Tibial nerve (tissue), 4 donors: Measurements from ENCODE around the gene GPATCH11.

Experiments used
- CTCF ChIP-seq, 5 experiments: fragments of 200-600 bp in 3 of 5; fragments of 450-650 bp in 2 of 5; sonication (generic) in 3 of 5; IDR thresholded peaks; one replicate each; pipeline ENCODE4 v1.5.1; 2016 to 2019; ENCODE audit warnings: antibody characterized with exemption in 5 of 5, mild to moderate bottlenecking in 3 of 5, moderate library complexity in 2 of 5
- EP300 ChIP-seq, 2 donors: sonication (generic); formaldehyde crosslinking; IDR thresholded peaks; one replicate each; pipeline ENCODE4 v1.6.1; 2017; ENCODE audit warnings: antibody characterized with exemption in 2 of 2, mild to moderate bottlenecking in 1 of 2
- POLR2A ChIP-seq, 2 donors: fragments of 450-650 bp; IDR thresholded peaks; one replicate each; pipeline ENCODE4 v1.6.1; 2017; ENCODE audit warnings: antibody characterized with exemption in 2 of 2, mild to moderate bottlenecking in 2 of 2, moderate library complexity in 2 of 2

GRCh38 chr2:37068686-37069085, 15.6 kb upstream of the GPATCH11 start:
- TF ChIP-seq CTCF (IDR thresholded peaks at IDR 0.05) (no peak), POLR2A (IDR thresholded peaks at IDR 0.05) (no peak), EP300 (IDR thresholded peaks at IDR 0.05) (no peak)
